CD4-positive, alpha-beta T cell treated with Interleukin-4 for 4 hours (primary cell): ENCODE data around the gene AK9.

Experiments used
- DNase-seq: peaks from one replicate; pipeline ENCODE4 v3.0.0-alpha.2; 2020

Gene AK9

GRCh38 chr6:109508166-109508860, 182.7 kb downstream of the AK9 start:
- DNase-seq: no peak

- DNase-seq: no peak
Measured at GRCh38 chr6:109507490-109508072, 183.4 kb downstream of the AK9 start.

GRCh38 chr6:109506841-109507240, 184.2 kb downstream of the AK9 start:
- DNase-seq: no peak

GRCh38 chr6:109506314-109506713, 184.7 kb downstream of the AK9 start:
- no peak for DNase-seq

GRCh38 chr6:109503327-109504224, 187.4 kb downstream of the AK9 start:
- no peak for DNase-seq

GRCh38 chr6:109498936-109499335, 192.1 kb downstream of the AK9 start:
- DNase-seq: no peak

GRCh38 chr6:109498052-109498451, 192.9 kb downstream of the AK9 start:
- no peak for DNase-seq

GRCh38 chr6:109496036-109496772, 194.8 kb downstream of the AK9 start:
- no peak for DNase-seq

- DNase-seq: no peak
Measured at GRCh38 chr6:109493865-109494264, 197.1 kb downstream of the AK9 start.

GRCh38 chr6:109491207-109491938, 199.6 kb downstream of the AK9 start:
- DNase-seq: peak; percentile 45

GRCh38 chr6:109490713-109491112, 200.3 kb downstream of the AK9 start:
- no peak for DNase-seq

- DNase-seq: no peak
Measured at GRCh38 chr6:109488001-109488400, 203.0 kb downstream of the AK9 start.

GRCh38 chr6:109486068-109486467, 204.9 kb downstream of the AK9 start:
- no peak for DNase-seq

GRCh38 chr6:109485266-109485935, 205.6 kb downstream of the AK9 start:
- no peak for DNase-seq

GRCh38 chr6:109484122-109484521, 206.9 kb downstream of the AK9 start:
- no peak for DNase-seq

GRCh38 chr6:109483735-109484057, 207.3 kb downstream of the AK9 start:
- DNase-seq: no peak

GRCh38 chr6:109482905-109483734, 207.9 kb downstream of the AK9 start, which contains the start of gene ZBTB24:
ZBTB24 (minus strand) TSS chr6:109483219; CDS start chr6:109482026, 1,193 bp downstream.
- DNase-seq: peak; percentile 87

- no peak for DNase-seq
Measured at GRCh38 chr6:109480993-109481480, 210.0 kb downstream of the AK9 start.

GRCh38 chr6:109478841-109479624, 212.0 kb downstream of the AK9 start:
- DNase-seq: peak; percentile 59
